ENCODE measurements around the gene CCDC148. TPM values are rescaled to one million over a fixed set of nuclear protein-coding genes. Genes with fewer than 3 reads are reported as not detected.
A peak's percentile ranks its signal among the peaks of the same experiment; 100 is the strongest.

CCDC148 gene
- total RNA-seq, 1 donor from 2014 or later = 3.1 TPM

DNA sequence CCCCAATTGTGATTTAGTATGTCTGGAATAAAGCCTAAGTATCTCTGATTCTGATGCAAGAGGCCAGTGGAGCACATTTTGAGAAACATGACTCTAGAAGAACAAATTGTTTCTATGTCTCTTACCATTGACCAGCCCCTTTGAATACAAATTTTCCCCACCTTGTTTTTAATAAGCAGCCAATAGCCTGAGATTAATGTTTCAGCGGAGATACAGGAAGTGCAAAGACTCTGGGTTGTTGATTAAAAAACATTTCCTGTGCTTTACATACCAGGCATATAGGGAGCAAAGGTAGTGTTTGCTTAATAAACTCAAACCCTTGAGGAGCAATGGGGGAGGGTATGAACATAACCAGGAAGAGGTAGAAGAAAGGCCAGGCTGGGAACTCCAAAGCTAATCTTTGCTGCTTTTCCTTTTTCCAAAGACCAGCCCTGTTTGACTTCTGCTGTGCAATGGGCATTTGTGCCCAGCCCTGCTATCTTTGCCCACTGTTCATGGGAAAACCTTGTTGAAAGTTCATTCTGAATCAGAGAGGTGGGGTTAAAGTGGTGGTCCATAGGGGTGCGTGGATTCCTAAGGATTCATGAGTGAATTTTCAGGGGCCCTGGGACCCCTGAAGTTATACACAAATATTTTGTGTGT is 325.6 kb downstream of the CCDC148 start:
- H3K4me3 Mint-ChIP-seq = no peak overlapping the region
- no peaks in the 10 kb centered on the region for H3K36me3 Mint-ChIP-seq
- H3K9me3 Mint-ChIP-seq = peaks cover 6% of the 10 kb centered on the region
- no peak for DNase-seq (ENCODE audit: extremely low spot score, unreplicated experiment)
- H3K27me3 Mint-ChIP-seq = no peaks in the 10 kb centered on the region
- TF ChIP-seq, protein P1, sequence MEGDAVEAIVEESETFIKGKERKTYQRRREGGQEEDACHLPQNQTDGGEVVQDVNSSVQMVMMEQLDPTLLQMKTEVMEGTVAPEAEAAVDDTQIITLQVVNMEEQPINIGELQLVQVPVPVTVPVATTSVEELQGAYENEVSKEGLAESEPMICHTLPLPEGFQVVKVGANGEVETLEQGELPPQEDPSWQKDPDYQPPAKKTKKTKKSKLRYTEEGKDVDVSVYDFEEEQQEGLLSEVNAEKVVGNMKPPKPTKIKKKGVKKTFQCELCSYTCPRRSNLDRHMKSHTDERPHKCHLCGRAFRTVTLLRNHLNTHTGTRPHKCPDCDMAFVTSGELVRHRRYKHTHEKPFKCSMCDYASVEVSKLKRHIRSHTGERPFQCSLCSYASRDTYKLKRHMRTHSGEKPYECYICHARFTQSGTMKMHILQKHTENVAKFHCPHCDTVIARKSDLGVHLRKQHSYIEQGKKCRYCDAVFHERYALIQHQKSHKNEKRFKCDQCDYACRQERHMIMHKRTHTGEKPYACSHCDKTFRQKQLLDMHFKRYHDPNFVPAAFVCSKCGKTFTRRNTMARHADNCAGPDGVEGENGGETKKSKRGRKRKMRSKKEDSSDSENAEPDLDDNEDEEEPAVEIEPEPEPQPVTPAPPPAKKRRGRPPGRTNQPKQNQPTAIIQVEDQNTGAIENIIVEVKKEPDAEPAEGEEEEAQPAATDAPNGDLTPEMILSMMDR (conservative IDR thresholded peaks at IDR 0.05) = no peak
- no peak overlapping the region for H3K27ac Mint-ChIP-seq
- peaks cover 6% of the 10 kb centered on the region for H3K4me1 Mint-ChIP-seq (ENCODE audit: unreplicated experiment)

DNA sequence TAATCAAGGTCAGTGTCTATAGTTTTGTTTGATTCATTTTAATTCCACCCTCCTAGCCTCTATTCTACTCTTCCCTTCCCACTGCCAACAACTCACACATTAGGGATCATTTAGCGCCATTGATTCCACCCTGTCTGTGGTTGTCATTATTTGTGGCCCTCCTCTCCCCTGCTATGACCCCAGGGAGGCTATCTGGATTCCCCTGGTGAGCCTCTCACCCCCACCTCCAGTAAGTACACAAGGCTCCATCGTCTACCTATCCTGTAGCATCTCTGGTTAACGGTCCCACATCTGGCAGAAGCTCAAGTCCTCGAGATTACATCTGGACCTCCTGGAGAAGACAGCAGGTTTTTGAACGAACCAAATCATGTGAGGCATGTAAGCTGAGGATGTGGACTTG is 327.5 kb downstream of the CCDC148 start:
- no peaks in the 10 kb centered on the region for H3K36me3 Mint-ChIP-seq
- H3K4me3 Mint-ChIP-seq = no peak overlapping the region
- TF ChIP-seq, protein P1 (conservative IDR thresholded peaks at IDR 0.05) = no peak
- H3K27me3 Mint-ChIP-seq = no peaks in the 10 kb centered on the region
- DNase-seq (ENCODE audit: extremely low spot score, unreplicated experiment) = no peak
- peaks cover 6% of the 10 kb centered on the region for H3K4me1 Mint-ChIP-seq (ENCODE audit: unreplicated experiment)
- no peak overlapping the region for H3K27ac Mint-ChIP-seq
- H3K9me3 Mint-ChIP-seq = peaks cover 6% of the 10 kb centered on the region

DNA sequence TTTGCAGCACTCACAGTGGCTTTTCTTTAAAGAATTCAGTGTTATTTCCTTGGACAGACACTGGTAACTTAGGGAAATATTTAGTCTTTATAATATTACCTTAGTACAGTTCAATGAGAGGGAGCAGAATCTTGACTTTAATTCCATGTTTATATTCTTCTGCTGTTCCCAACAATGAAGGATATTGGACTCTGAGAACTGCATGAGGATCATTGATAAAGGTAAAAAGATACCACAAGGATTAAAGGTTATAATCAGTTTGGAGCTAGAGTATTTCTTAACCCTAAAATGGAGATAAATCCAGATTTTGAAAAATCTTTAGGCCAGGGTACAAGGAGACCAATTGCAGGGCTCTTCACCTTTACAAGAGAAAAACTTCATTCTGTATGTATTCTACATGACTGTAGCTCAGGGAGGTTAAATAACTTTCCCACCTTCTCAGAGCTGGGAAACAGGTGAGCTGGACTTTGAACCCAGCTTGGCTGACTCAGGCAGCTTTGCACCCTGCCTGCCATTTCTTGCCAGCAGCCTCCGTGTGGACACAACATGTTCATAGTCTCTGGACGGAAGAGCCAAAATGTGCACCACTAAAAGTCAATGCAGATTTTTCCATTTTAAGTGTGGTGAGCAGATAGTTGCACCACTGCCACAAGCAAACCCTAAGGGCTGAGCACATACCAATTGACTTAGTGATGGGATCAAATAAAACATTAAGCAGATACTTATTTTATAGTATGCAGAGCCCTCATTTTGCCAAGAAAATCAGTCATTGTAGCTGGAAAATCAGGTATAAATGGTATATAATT is 328.2 kb downstream of the CCDC148 start:
- no peak overlapping the region for H3K4me3 Mint-ChIP-seq
- H3K27ac Mint-ChIP-seq = peak overlapping the region; percentile 22
- peaks cover 6% of the 10 kb centered on the region for H3K9me3 Mint-ChIP-seq
- H3K27me3 Mint-ChIP-seq = no peaks in the 10 kb centered on the region
- TF ChIP-seq, protein P1 (conservative IDR thresholded peaks at IDR 0.05) = no peak
- no peak for DNase-seq (ENCODE audit: extremely low spot score, unreplicated experiment)
- peaks cover 6% of the 10 kb centered on the region for H3K4me1 Mint-ChIP-seq (ENCODE audit: unreplicated experiment)
- H3K36me3 Mint-ChIP-seq = no peaks in the 10 kb centered on the region

DNA sequence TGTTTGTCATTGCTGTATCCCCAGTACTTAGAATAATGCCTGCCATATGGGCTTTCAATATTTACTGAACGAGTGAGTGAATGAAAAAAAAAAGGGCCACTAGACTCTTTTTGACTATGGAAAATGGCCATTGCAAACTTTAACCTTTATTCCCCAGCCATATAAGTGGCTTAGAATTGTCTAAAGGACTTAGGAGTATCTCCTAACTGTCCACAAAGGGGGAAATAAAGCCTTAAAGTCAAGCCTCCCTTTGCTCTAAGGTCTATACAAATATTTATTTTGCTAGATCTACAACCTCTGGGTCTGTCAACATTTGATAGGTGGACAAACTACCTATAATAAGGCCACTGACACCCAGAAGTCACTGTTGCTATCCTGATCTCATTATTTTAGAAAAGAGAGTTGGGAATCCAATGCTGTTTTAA is 329.2 kb downstream of the CCDC148 start:
- H3K36me3 Mint-ChIP-seq = no peaks in the 10 kb centered on the region
- H3K27me3 Mint-ChIP-seq = no peaks in the 10 kb centered on the region
- H3K27ac Mint-ChIP-seq = no peak overlapping the region
- TF ChIP-seq, protein P1 (conservative IDR thresholded peaks at IDR 0.05) = no peak
- H3K4me3 Mint-ChIP-seq = no peak overlapping the region
- peaks cover 6% of the 10 kb centered on the region for H3K4me1 Mint-ChIP-seq (ENCODE audit: unreplicated experiment)
- peaks cover 3% of the 10 kb centered on the region for H3K9me3 Mint-ChIP-seq
- no peak for DNase-seq (ENCODE audit: extremely low spot score, unreplicated experiment)

DNA sequence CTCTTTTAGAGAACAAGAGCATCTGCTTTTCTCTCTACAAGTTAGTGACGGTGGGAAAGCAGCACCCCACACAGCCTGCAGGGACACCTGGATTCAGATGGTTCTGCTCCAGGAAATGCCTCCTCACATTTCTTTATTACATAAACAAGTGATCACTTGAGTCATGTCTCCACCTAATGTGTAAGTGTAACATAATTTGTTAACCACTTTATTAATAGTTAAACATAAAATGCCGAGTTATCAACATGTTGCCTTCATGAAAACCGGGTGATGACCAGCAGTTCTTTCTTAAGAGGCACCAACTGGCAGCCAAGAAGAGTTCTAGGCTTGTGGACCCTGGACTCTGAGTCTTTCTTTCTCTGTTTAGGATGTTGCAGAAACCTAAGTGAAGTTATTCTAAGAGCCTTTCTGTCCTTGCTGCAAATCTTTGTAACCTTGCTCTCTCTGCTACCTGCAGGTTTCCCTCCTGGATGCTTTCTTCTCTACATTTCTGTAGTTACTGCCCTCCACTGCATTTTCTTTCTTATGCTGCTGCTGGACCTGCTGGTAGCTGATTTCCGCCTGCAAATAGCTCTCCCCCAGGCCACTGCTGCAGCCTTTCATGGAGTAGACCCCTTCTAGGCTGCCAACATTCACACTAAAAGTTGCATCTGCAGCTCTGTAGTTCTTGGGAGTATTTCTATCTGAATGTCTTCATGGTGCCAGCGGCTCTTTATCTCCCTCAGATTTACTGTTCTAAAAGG is 330.6 kb downstream of the CCDC148 start:
- Mint-ChIP-seq H3K27ac (no peak overlapping the region), H3K9me3 (no peaks in the 10 kb centered on the region), H3K4me1 (ENCODE audit: unreplicated experiment) (peaks cover 3% of the 10 kb centered on the region), H3K36me3 (no peaks in the 10 kb centered on the region), H3K4me3 (no peak overlapping the region), H3K27me3 (no peaks in the 10 kb centered on the region)
- no peak for DNase-seq (ENCODE audit: extremely low spot score, unreplicated experiment)
- TF ChIP-seq, protein P1 (conservative IDR thresholded peaks at IDR 0.05) = no peak

Measured in type B pancreatic cell (in vitro differentiated cells).